Measurements from ENCODE around the gene ORAI2.
"Not testable (repeated sequence)": the region's sequence is repeated elsewhere in the genome, so short reads cannot be mapped to it uniquely, and the experiment has no call there.

GRCh38 chr7:102408530-102408929, 24.8 kb upstream of the ORAI2 start:
- TF ChIP-seq EP300, CTCF, POLR2A (IDR thresholded peaks at IDR 0.05): not testable (repeated sequence)
